DOHH2 (cell line): Measurements from ENCODE around the gene MYBPHL.
"Not testable (repeated sequence)": the region's sequence is repeated elsewhere in the genome, so short reads cannot be mapped to it uniquely, and the experiment has no call there.

ENCODE experiments used
- H3F3A ChIP-seq: fragments of 200-600 bp; sonication (generic), shearing (Covaris generic); 2 replicates; pipeline ENCODE4 v1.6.0; 2016; ENCODE audit warnings: antibody characterized with exemption, mild to moderate bottlenecking; ENCODE audit not compliant: control insufficient read depth, insufficient read depth
- H3K27ac ChIP-seq: fragments of 200-600 bp; sonication (generic); 2 replicates; pipeline ENCODE4 v1.5.1; 2014; ENCODE audit warnings: low read depth, mild to moderate bottlenecking, low read length, moderate library complexity
- H3K27me3 ChIP-seq: fragments of 200-600 bp; sonication (generic); 2 replicates; pipeline ENCODE4 v1.6.1; 2014; ENCODE audit warnings: mild to moderate bottlenecking, low read length, mixed read lengths; ENCODE audit not compliant: control insufficient read depth
- H3K36me3 ChIP-seq: fragments of 200-600 bp; sonication (generic); 2 replicates; pipeline ENCODE4 v1.6.1; 2014; ENCODE audit warnings: mild to moderate bottlenecking, low read length, moderate library complexity, mixed read lengths; ENCODE audit not compliant: control insufficient read depth
- H3K4me1 ChIP-seq: fragments of 200-600 bp; sonication (generic); 2 replicates; pipeline ENCODE4 v1.6.1; 2014; ENCODE audit warnings: mild to moderate bottlenecking, low read length, mixed read lengths; ENCODE audit not compliant: control insufficient read depth
- H3K4me2 ChIP-seq: fragments of 200-600 bp; sonication (generic); 2 replicates; pipeline ENCODE4 v1.6.0; 2014; ENCODE audit warnings: mild to moderate bottlenecking, low read length, moderate library complexity
- H3K4me3 ChIP-seq: fragments of 200-600 bp; sonication (generic); 2 replicates; pipeline ENCODE4 v1.5.1; 2014; ENCODE audit warnings: mild to moderate bottlenecking, low read length, mixed read lengths
- H3K79me2 ChIP-seq: fragments of 200-600 bp; sonication (generic); 2 replicates; pipeline ENCODE4 v1.6.1; 2014; ENCODE audit warnings: mild to moderate bottlenecking, low read length, mixed read lengths; ENCODE audit not compliant: control insufficient read depth
- H3K9me2 ChIP-seq: fragments of 200-600 bp; sonication (generic); replicated peaks from 2 replicates; pipeline ENCODE4 v1.6.1; 2014; ENCODE audit warnings: mild to moderate bottlenecking, low read length, mixed read lengths; ENCODE audit not compliant: control insufficient read depth
- H3K9me3 ChIP-seq: fragments of 200-600 bp; sonication (generic); 2 replicates; pipeline ENCODE4 v1.6.1; 2014; ENCODE audit warnings: antibody characterized with exemption, low read length, mixed read lengths; ENCODE audit not compliant: control insufficient read depth, insufficient read depth
- H4K20me1 ChIP-seq: fragments of 200-600 bp; sonication (generic); 2 replicates; pipeline ENCODE4 v1.6.0; 2014; ENCODE audit warnings: low read depth, mild to moderate bottlenecking, antibody characterized with exemption, low read length, moderate library complexity; ENCODE audit not compliant: control insufficient read depth, insufficient read depth
- EZH2phosphoT487 ChIP-seq: fragments of 200-600 bp; sonication (generic); IDR thresholded peaks from 2 replicates; pipeline ENCODE4 v1.6.1; 2017; ENCODE audit warnings: borderline replicate concordance, mild to moderate bottlenecking, antibody characterized with exemption, low read length, moderate library complexity, mixed read lengths
- TF ChIP-seq, protein P1 (sequence below): fragments of 200-600 bp; sonication (generic); IDR thresholded peaks from one replicate; pipeline ENCODE4 v1.5.1; 2014; ENCODE audit warnings: antibody characterized with exemption, mild to moderate bottlenecking, low read depth, low read length; ENCODE audit not compliant: poor library complexity, severe bottlenecking

MYBPHL gene

DNA sequence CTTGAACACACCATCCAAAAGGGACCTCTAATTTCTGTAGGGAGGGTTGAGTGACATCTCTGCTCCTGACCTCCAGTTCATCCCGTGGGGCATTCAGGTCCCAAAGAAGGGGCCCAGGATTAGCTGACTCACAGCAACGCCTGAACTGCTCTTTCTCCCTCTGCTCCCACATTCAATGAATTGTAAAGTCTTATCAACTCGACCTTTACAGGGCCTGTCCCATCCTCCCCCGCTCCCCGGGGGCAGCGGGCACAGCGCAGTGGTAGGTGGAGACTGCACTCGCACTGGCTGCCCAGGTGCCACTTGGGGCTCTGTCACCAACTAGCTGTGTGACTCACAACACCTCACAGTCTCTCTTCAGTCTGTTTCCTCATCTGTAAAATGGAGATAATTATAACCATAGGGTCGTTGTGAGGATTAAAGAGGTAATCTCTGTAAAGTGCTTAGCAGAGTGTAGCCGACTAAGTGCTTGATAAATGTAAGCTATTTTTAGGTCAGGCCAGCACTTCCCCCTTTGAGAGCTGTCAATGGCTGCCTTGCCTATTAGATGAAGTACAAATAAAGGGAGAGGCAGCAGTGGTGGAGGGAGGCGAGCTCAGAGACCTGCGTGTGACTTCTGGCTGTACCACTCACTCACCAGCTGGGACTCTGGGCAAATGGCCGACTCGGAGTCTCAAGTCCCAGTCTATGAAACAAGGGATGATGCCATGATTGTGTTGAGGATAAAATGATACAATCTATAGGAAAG lies 637 bp upstream of the MYBPHL start:
- H3K9me2 ChIP-seq: no peaks in the 10 kb centered on the region
- peak overlapping the region; percentile 59 for H3K4me3 ChIP-seq
- no peaks in the 10 kb centered on the region for H3K36me3 ChIP-seq
- peaks cover 51% of the 10 kb centered on the region for H3K4me1 ChIP-seq
- H3K4me2 ChIP-seq: peak overlapping the region; percentile 77
- no peaks in the 10 kb centered on the region for H3K9me3 ChIP-seq
- H3F3A ChIP-seq: 0 out of 2 replicates have a peak, but pooled peaks cover 8% of the 10 kb centered on the region
- no peaks in the 10 kb centered on the region for H3K27me3 ChIP-seq
- no peaks in the 10 kb centered on the region for H3K79me2 ChIP-seq
- H3K27ac ChIP-seq: peak overlapping the region; percentile 73
- no peak for TF ChIP-seq EZH2phosphoT487
- TF ChIP-seq, protein P1, sequence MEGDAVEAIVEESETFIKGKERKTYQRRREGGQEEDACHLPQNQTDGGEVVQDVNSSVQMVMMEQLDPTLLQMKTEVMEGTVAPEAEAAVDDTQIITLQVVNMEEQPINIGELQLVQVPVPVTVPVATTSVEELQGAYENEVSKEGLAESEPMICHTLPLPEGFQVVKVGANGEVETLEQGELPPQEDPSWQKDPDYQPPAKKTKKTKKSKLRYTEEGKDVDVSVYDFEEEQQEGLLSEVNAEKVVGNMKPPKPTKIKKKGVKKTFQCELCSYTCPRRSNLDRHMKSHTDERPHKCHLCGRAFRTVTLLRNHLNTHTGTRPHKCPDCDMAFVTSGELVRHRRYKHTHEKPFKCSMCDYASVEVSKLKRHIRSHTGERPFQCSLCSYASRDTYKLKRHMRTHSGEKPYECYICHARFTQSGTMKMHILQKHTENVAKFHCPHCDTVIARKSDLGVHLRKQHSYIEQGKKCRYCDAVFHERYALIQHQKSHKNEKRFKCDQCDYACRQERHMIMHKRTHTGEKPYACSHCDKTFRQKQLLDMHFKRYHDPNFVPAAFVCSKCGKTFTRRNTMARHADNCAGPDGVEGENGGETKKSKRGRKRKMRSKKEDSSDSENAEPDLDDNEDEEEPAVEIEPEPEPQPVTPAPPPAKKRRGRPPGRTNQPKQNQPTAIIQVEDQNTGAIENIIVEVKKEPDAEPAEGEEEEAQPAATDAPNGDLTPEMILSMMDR: peak; percentile 47
- H4K20me1 ChIP-seq: no peaks in the 10 kb centered on the region

DNA sequence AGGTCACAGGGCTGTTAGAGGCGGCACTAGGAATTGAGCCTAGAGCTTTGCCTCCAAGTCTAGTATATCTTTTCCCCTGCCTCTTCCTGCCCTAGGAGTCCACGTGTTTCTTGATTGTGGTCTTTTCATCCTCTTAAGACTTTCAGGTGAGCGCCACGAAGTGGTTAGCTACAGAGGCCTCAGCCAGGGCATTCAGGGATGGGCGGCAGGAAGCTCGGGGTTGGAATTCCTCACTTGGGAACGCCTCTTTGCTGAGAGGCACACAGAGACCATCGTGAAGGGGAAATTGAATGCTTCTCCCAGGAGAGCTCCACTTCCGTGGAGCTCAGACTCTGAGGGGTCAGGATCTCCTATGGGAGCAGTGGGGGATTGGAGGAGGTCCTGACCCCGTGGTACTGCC lies 820 bp downstream of the MYBPHL start:
- not testable (repeated sequence) for H3F3A ChIP-seq, H3K27ac ChIP-seq, H3K27me3 ChIP-seq, H3K4me3 ChIP-seq, H3K36me3 ChIP-seq, H3K4me2 ChIP-seq, H4K20me1 ChIP-seq, H3K79me2 ChIP-seq, H3K9me3 ChIP-seq, H3K9me2 ChIP-seq
- H3K4me1 ChIP-seq: peaks cover 51% of the 10 kb centered on the region

GRCh38 chr1:109304226-109304920 lies 2.4 kb downstream of the MYBPHL start:
- Histone ChIP-seq H3K27me3 (no peaks in the 10 kb centered on the region), H3K9me3 (no peaks in the 10 kb centered on the region), H3K4me1 (peaks cover 51% of the 10 kb centered on the region), H4K20me1 (no peaks in the 10 kb centered on the region), H3K4me2 (no peak overlapping the region), H3K4me3 (no peak overlapping the region), H3F3A (0 out of 2 replicates have a peak, but pooled peaks cover 8% of the 10 kb centered on the region), H3K79me2 (no peaks in the 10 kb centered on the region), H3K27ac (no peak overlapping the region), H3K36me3 (no peaks in the 10 kb centered on the region), H3K9me2 (no peaks in the 10 kb centered on the region)
- TF ChIP-seq, protein P1: no peak
- TF ChIP-seq EZH2phosphoT487: no peak

DNA sequence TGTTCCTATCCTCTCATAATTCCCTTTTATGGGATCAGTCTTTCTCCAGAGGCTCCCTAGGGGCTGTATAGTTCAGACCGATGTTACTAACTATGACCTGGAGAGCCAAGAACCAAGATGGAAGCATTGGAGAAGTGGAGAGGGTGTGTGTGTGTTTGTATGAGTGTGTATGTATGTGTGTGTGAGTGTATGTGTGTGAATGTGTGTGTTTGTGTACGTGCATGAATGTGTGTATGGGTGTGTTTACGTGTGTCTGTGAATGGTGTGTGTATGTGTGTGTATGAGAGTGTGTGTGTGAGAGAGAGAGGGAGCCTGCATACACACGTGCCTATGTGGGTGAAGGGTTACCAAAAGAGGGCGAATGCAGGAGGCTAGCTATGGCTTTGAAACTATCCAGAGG lies 4.9 kb downstream of the MYBPHL start:
- H3K4me1 ChIP-seq: peaks cover 31% of the 10 kb centered on the region
- no peak overlapping the region for H3K27ac ChIP-seq
- no peaks in the 10 kb centered on the region for H3K9me3 ChIP-seq
- no peaks in the 10 kb centered on the region for H3K27me3 ChIP-seq
- H3K79me2 ChIP-seq: no peaks in the 10 kb centered on the region
- no peak for TF ChIP-seq EZH2phosphoT487
- TF ChIP-seq, protein P1: no peak
- H3F3A ChIP-seq: no peaks in the 10 kb centered on the region
- no peaks in the 10 kb centered on the region for H3K9me2 ChIP-seq
- no peaks in the 10 kb centered on the region for H4K20me1 ChIP-seq
- H3K4me2 ChIP-seq: no peak overlapping the region
- no peak overlapping the region for H3K4me3 ChIP-seq
- H3K36me3 ChIP-seq: no peaks in the 10 kb centered on the region
